HG03097 (cell line): ENCODE data around the gene PCED1B.

ENCODE experiments used
- ATAC-seq: cut with Tn5 transposase; IDR thresholded peaks from one replicate; pipeline ENCODE4 v1.9.1; 2021; ENCODE audit not compliant: unreplicated experiment, low FRiP score

The PCED1B gene

DNA sequence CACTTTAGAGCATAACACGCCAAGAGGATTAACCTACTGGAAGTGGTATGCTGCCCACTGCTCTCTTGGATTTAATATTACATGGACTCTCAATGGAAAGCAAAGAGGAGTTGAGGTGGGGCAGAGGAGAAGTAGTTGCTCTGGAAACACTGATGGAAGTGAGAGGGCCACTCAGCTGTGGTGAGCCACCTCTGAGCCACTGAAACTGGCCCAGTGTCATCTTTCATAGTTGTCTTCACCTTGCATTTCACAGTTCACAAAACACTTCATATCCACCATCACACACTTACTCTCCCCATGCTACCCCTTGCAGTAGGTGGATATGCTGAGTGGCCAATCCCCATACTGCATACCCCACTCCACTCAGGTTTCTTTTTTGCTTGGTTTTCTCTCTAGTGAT is 12.2 kb upstream of the PCED1B start:
- ATAC-seq: no peak

GRCh38 chr12:47067771-47068431 is 11.5 kb upstream of the PCED1B start:
- no peak for ATAC-seq

- ATAC-seq: no peak
These were observed 10.9 kb upstream of the PCED1B start for GRCh38 chr12:47068539-47068938.

- ATAC-seq: no peak
These were observed 9.1 kb upstream of the PCED1B start for GRCh38 chr12:47070310-47070709.

DNA sequence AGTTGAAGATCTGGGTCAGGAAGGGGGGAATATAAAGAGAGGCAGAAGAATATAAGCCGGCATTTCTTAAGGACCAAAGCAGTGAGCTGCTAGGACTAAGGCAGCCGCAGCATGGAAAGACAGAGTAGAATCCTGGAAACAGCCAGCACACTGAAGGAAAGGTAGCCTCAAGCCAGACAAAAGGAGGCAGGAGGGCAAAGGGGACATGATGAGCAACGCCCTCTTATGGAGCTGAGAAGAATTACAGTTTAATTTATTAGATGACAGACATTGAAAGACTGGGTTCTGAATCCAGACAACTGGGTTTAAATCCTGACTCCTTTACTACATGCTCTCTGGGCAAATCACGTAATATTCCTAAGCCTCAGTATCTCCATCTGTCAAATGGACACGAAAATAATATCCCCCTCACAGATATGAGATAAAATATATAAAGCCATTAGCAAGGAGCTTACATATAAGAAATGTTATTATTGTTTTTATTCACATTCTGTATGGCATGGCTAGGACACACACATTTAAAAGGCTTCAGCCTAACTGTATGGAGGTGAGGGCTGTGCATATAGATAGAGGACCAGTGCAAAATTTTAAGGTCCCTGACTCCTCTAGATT is 8.1 kb upstream of the PCED1B start:
- ATAC-seq: no peak

DNA sequence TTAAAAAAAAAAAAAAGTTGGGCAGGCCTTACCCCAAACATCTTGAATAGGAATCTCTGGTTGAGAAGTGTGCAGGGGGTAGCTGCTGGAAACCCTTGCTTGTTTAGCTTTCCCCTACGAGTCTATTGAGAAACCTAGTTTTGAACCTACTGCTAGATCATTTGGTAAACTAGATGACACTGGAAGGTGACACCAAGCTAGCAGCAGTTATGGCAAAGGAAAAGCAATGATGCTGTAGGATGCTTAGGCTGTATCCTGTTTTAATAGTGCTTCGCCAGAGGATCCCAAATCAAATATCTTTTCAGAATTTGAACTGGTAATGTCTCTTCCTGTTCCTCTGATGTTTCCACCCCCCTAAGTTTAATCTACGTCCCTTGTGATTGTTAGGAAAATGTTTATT is 5.5 kb upstream of the PCED1B start:
- ATAC-seq: no peak

DNA sequence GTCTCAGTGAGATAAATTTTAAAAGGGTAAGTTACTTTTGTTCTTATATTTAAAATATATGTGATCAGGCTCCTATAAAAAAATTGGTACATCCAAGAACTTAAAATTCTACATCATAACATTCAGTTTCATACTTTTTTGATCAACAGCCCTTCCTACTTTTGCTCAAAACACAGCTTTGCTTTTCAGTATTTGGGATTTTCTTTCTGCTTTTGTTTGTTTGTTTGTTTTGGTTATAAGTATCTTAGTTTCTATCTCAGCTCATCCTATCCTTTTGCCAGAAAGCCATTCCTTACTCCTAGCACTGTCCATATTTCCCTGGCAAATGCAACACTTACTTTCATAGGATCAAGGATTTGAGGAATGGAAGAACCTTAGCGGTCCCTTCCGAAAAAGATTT is 4.7 kb upstream of the PCED1B start:
- ATAC-seq: no peak

GRCh38 chr12:47075192-47076084 is 4.0 kb upstream of the PCED1B start:
- ATAC-seq: no peak

DNA sequence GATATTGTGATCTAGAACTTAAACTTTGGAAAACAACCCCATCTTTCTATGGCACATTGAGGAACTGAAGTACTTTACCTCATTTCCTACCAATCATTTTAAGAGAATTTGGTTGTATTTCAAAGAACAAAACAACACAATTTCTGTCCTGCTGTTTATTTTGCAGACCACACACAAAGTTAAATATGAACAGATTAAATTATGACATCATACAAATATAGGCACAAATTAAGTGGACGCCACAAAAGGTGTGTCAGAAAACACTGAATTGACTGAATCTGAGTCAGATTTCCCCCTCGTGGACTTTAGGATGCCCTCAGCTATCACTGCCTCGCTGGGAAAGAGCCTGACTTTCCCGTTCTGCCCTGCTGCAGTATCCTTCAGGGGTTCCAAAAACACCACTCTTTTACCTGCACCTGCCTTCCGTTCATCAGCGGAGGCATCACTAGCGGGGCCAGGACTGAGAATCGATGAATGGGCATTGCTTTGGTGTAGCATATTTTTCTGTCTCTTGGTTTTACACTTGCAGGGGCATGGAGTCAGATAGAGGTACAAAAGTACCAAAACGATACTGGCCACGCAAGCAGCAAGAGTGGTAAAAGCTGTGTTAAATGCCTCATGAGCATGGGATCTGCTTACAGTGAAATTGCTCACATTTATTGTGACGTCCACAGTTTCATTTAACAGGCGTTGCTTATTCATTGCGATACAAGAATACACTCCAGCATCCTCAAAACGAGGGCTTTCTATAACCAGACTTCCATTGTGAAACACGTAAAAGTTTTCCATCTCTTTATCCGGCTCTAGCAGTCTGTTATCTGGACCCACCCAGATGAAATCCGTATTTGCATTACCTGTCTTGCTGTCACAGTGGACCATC is 2.0 kb upstream of the PCED1B start:
- ATAC-seq: no peak

DNA sequence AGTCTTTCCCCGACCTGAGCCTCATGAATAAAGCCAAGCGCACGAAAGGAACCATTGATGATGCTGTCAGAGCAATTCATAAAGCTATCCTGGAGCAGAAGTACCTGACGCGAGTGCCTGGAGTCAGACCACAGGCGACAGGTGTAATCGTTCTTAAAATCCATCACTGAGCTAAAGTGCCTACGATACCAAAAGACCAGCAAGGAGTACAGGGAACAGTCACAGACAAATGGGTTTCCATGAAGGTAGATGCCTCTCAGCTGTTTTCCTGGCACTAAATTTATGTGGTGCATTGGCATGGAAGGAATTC is 1.4 kb upstream of the PCED1B start:
- no peak for ATAC-seq

DNA sequence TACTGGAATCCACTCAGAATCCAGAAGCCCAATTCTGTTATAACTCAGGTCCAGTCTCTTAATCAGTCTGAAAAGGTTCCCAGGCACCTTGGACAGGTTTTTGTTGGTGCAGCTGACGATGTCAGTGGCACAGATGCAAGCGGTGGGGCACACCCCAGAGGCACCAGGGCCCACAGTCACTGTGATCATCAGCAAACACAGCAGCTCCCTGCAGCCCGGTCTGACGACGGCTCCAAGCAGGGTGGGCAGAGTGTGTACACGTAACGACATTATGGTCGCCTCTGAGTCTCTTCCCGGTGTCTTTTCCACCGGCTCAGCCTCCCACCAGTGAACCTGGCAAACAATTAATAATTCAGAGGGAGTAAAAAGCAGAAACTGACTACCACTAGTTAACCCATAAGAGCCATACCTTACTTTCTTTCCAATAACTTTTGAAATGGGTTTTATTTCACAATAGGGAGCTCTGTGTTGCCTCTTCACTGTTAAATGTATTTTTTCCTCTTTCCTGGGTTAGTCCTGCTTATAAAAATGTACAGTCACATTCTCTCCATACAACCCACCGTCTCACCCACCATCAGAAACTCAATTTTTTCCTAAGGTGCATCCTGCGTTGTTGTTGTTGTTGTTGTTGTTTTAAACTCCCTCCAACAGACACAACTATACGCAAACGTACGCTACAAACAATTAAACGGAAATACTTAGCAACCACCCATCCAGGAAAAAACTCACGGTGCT is 521 bp upstream of the PCED1B start:
- ATAC-seq: no peak

GRCh38 chr12:47079981-47080724 is 732 bp downstream of the PCED1B start:
- no peak for ATAC-seq

DNA sequence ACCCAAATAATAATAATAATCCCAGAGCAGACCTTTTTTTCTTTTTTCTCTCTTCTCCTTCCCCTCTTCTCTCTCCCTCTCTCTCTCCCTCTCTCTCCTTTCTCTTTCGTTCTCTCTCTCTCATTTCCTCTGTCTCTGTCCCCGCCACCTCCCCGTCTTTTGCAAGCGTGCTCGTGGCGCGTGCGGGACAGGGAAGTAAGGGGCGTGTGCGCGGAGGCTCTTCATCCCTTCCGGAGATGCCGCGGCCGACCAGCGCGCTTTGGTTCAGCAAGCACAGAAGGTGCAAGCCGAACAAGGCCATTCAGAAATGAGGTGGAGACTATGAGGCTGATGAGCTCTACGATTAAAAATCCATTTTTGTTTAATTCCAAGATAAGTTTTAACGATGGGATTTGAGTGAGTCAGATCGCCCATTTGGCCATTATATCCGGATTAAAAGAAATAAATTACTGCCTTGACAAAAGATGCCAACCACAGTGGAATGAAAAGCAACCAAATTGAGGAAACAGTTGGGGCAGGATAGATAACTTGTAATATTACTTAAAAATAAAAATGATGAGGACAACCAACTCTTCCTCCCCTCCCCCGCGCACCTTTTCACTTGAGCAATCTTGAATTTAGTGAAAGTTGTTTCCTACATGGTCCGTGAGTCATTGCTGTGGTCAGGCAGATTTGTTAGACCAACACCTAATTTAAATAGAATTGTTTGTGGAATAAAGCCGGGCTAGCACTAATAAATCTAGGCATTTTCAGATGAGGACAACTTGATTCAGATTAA is 1.5 kb downstream of the PCED1B start:
- ATAC-seq: no peak

GRCh38 chr12:47082283-47082682 is 2.9 kb downstream of the PCED1B start:
- ATAC-seq: no peak

GRCh38 chr12:47082796-47083621 is 3.6 kb downstream of the PCED1B start:
- no peak for ATAC-seq

- ATAC-seq: no peak
These were observed 4.8 kb downstream of the PCED1B start for GRCh38 chr12:47084172-47084571.

DNA sequence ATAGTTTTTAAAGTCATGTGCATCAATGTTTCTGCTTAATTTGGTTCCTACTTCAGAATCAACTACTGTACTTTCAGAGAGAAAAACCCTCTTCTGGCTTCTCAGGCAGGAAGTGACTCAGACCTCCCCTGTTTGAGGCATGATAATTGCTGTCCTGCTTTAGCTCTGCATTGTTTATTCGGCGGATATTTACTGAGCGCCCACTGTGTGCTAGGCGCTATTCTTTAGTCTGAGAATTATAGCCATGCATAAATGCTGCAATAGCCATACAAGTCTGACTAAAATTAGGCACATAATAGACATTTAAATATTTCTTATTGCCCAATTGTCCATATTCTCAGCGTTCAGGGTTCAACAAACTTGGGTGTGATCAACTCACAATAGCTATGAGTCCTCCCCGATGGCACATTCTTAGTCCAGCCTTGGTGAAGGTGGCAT is 6.4 kb downstream of the PCED1B start:
- ATAC-seq: no peak
